AG10803 (cell line): ENCODE measurements around the gene APLN.

Source experiments
- DNase-seq: peaks from one replicate; pipeline ENCODE4 v3.0.0; 2010; ENCODE audit warnings: low read depth
- H3K4me3 ChIP-seq: 2 replicates; pipeline ENCODE4 v1.5.1; 2011; ENCODE audit warnings: mild to moderate bottlenecking, low read length, control low read depth
- TF ChIP-seq, protein P1 (sequence below): conservative IDR thresholded peaks from 2 replicates; pipeline ENCODE4 v1.5.1; 2011; ENCODE audit warnings: mild to moderate bottlenecking, low read length, control low read depth, inconsistent platforms

APLN gene

DNA sequence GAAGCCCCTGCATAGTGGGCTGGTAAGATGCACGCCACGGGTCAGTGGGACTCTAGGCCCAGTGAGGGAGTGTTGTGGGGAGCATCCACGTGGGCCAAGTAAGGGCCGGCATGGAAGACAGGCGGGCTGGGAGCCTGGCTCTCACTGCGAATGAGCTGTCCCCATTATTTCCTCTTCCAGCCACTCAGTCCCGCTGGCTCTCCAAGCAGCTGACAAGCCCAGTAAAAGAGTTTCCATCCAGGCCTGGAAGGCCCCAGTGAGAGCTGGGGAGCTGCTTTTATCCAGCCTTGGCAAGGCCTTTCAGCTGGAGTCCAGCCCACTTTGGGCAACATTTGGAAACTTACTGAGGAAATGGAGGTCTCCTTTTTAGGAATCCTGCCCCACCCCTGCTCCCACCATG lies 24.9 kb downstream of the APLN start:
- TF ChIP-seq, protein P1, sequence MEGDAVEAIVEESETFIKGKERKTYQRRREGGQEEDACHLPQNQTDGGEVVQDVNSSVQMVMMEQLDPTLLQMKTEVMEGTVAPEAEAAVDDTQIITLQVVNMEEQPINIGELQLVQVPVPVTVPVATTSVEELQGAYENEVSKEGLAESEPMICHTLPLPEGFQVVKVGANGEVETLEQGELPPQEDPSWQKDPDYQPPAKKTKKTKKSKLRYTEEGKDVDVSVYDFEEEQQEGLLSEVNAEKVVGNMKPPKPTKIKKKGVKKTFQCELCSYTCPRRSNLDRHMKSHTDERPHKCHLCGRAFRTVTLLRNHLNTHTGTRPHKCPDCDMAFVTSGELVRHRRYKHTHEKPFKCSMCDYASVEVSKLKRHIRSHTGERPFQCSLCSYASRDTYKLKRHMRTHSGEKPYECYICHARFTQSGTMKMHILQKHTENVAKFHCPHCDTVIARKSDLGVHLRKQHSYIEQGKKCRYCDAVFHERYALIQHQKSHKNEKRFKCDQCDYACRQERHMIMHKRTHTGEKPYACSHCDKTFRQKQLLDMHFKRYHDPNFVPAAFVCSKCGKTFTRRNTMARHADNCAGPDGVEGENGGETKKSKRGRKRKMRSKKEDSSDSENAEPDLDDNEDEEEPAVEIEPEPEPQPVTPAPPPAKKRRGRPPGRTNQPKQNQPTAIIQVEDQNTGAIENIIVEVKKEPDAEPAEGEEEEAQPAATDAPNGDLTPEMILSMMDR: no peak
- no peak for DNase-seq
- H3K4me3 ChIP-seq: no peak overlapping the region

DNA sequence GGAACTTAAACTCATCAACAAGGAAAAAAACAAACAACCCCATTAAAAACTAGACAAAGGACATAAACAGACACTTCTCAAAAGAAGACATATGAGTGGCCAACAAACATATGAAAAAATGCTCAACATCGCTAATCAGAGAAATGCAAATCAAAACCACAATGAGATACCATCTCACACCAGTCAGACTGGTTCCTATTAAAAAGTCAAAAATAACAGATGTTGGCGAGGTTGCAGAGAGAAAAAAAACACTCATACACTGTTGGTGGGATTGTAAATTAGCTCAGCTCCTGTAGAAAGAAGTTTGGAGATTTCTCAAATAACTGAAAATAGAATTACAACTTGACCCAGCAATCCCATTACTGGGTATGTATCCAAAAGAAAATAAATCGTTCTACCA lies 28.7 kb downstream of the APLN start:
- TF ChIP-seq, protein P1: no peak
- H3K4me3 ChIP-seq: no peak overlapping the region

DNA sequence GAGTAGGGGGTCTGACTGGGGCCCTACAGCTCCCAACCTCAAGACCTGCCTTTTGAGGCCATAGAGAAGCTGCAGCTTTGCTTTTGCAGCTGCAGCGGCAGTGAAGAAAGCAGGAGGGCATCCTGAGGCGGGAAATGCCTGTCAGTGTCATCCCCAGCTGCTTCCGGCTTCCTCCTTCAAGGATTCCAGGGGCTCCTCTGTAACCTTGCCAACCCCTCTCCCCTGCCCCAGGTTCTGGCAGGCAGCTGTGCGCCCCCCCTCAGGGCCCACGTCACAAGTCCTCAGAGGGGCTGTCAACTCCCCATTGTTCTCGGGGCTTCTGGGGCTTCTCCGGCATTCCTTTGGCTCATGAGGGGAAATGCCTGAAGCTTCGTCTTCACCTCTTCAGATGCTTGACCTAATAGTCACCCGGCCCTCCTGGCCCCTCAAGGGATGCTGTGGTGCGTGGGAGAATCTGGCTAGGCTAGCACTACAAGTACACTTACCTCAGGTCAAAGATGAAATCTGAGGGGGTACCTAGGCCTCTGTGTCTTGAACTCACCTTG lies 31.9 kb downstream of the APLN start:
- no peak for DNase-seq
- TF ChIP-seq, protein P1: no peak
- no peak overlapping the region for H3K4me3 ChIP-seq

More for the DNA sequence above, 28.7 kb downstream of the APLN start:
- DNase-seq: peak; percentile 37

DNA sequence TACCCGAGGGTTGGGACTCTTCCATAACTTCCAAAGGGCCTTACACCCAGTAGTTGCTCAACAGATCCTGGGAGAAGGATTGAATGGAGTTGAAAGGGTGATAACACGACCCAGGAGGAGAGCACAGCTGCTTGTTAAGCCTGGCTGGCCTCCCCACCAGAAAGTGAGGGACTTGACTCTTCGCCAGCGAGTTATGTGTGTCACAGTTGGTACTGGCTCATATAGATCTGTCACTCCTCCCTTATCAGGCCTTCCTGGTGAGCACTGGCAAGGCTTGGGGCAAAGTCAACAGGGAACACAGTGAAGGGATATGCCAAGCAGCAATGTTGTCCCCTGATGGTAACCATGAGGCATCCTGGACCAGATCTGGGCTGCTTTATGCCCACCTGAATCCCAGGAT lies 35.8 kb downstream of the APLN start:
- TF ChIP-seq, protein P1: no peak
- DNase-seq: no peak
- no peak overlapping the region for H3K4me3 ChIP-seq

DNA sequence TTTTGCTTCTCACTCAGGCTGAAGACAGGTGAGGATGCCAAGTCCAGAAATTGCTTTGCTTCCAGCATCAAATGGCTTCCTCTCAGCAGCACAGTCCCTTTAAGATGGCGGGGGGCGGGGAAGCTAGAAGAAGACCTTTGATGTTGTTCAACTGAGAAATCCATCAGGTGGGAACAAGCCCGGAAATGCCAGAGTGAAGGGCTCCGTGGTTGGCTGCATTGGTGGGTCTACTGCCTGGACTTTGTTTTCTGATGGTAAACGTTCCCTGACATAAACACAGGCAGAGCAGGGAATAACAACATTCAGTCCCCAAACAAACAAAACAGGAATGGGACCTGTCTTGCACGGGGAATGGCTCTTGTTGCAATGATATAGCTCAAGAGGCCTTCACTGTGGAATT lies 37.3 kb downstream of the APLN start:
- H3K4me3 ChIP-seq: no peak overlapping the region
- no peak for DNase-seq
- TF ChIP-seq, protein P1: no peak

DNA sequence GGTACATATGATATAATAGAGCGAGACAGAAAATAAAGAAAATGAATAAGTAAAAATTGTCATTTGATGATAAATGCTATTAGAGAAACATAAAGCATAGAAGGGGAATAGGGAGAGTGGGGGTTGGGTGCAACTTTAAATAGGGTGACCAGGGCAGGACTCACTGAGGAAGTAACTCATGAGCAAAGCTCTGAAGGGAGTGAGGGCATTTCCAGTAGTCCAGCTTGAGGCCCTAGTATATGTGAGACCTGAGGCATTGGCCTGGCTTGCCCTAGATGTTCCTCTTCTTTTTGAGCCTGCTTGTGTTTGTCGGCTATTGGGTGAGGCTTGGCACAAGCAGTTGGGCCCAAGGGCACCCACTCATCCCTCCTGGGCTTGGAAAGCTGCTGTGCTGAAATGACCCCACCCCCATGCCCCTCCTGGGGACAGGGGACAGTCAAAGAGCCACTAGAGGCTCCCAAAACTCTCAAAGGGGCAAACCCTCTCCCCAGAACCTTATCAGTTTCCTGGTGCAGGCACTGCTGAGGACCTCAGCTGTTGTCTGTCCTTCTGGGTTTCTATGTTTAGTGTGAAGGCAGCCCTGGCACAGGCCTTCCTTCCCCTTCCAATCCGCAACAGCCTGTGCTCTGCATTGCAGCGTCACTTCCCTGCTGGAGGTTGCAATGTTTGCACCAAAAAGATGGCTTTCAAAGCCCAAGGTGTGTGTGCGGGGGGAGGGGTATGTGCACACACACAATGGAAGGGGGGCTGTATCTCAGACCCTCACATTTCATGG lies 40.1 kb downstream of the APLN start:
- H3K4me3 ChIP-seq: no peak overlapping the region
- TF ChIP-seq, protein P1: no peak
- DNase-seq: no peak

DNA sequence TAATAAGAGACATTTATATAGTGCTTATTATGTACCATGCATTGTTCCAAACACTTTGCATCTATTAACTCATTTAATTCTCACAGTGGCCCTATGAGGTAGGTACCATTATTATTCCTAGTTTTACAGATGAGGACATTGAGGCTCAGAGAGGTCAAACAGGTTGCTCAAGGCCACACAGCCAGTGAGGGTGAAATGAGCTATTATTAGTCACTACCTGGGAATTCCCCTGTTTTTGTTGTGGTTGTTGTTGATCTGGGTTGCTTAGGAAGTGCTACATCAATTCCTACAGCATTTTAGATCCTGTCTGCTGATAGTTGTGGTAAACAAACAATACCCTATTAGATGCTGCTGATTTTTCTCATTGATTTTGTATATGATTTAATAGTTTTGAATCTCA lies 41.2 kb downstream of the APLN start:
- no peak overlapping the region for H3K4me3 ChIP-seq
- no peak for DNase-seq
- TF ChIP-seq, protein P1: no peak
